ENCODE data around the gene GPC5.

DNA sequence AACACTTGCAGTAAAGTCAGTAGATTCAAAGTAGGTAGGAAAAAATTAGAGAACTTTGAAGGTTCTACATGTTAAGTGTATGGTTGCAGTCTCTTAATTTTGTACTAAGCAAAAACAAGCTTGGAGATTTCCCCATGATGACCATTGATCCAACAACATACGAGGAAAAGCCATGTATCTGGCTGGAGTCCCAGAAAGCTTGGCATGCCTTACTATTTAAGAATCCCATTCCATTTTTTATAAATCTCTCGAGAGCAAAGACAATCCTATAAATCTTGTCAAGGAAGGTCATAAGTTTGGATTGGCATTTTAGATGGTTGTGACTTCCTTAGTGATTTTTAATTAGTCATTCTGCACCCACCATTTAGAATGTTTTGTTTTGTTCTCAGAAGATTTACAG lies 495.9 kb downstream of the GPC5 start:
- TF ChIP-seq, protein P1, sequence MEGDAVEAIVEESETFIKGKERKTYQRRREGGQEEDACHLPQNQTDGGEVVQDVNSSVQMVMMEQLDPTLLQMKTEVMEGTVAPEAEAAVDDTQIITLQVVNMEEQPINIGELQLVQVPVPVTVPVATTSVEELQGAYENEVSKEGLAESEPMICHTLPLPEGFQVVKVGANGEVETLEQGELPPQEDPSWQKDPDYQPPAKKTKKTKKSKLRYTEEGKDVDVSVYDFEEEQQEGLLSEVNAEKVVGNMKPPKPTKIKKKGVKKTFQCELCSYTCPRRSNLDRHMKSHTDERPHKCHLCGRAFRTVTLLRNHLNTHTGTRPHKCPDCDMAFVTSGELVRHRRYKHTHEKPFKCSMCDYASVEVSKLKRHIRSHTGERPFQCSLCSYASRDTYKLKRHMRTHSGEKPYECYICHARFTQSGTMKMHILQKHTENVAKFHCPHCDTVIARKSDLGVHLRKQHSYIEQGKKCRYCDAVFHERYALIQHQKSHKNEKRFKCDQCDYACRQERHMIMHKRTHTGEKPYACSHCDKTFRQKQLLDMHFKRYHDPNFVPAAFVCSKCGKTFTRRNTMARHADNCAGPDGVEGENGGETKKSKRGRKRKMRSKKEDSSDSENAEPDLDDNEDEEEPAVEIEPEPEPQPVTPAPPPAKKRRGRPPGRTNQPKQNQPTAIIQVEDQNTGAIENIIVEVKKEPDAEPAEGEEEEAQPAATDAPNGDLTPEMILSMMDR (IDR thresholded peaks at IDR 0.05 in 8 of 11, conservative IDR thresholded peaks at IDR 0.05 in 3 of 11): no peak
- no peak for TF ChIP-seq POLR2A (IDR thresholded peaks at IDR 0.05)
- TF ChIP-seq POLR2AphosphoS5 (IDR thresholded peaks at IDR 0.05): no peak

Data from spleen (tissue), 7 donors.